Nucleus accumbens (tissue), 56 donors: ENCODE results near the gene C17orf67.

Source experiments
- DNase-seq, 56 donors: peaks; one replicate each; lab custom pipeline; 2025; lab: John Stamatoyannopoulos, UW

C17orf67 gene

GRCh38 chr17:56742601-56743000 is 91.1 kb downstream of the C17orf67 start:
- no peak for DNase-seq
